A204.1 (cell line): ENCODE data around the gene MED17.

Experiments used
- FAIRE-seq: peaks from 2 replicates; lab custom pipeline; 2012; peaks lifted over from hg19 to GRCh38; lab: Jason Lieb, UNC

Gene MED17

DNA sequence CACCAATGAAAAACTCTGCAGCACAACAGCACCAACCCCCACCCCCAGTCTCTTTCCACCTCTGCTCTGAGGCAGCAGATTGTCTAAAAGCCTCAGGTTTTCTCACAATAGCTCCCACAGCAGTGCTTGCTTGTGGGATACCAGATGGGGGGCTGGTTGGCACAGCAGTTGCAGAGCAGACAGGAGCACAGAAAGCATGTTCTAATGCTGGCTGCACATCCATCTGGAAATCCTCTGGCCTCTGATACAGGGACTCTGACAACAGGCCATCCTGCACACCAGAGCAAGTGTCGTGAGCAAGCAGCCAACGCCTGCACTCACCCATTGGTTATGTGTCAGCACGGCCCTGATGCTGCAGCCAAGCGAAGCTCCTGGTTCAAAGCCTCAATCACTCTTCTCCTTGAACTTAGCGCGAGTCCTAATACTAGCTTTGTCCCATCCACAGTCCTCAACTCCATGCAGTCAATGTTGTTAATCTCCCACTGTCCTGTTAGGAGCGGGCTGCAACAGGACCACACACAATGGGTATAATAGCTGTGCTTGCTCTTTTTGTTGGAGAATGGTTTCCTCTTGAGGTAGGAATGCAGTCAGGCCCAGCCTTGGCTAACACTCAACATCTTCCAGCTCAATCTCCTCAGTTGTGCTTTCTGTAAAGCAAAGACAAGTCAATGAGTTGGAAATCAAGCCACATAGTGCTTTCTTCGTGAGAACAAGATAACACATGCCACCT is 36.0 kb downstream of the MED17 start:
- FAIRE-seq, result no peak

DNA sequence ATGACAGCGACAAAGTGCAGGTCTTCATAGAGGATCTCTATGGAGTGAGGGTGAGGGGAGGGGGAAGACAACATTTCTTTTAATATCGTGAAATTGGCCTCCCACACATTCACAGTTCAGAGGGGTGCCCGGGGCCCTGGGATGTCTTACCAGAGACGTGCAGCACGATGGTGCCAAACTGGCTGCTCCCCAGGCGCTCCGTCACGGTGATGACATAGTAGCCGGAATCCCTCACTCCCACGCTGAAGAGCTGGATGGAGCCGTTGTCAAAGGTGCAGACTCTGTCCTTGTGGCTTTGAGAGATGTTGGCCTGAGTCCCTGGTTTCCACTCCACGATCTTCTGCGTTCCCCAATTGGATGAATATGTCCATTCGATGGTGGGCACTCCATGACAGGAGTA is 36.8 kb downstream of the MED17 start:
- no peak for FAIRE-seq

DNA sequence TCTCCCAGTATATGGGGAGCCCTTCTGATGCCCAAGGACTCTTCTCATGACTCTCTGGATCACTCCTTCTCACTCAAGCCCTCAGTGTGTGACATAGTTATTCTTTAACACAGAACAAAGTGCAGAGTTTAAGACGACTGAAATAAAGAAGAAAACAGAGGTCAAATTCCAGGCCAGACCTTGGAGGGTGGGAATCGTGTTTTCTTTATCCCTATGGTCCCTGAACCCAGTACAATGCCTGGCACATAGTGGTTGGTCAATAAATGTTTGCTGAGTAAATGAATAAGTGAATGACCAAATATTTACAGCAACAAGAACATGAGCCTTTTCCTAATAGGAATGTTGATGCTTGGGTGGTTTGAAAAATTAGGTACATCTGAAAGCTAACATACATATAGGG is 37.5 kb downstream of the MED17 start:
- FAIRE-seq, result no peak

DNA sequence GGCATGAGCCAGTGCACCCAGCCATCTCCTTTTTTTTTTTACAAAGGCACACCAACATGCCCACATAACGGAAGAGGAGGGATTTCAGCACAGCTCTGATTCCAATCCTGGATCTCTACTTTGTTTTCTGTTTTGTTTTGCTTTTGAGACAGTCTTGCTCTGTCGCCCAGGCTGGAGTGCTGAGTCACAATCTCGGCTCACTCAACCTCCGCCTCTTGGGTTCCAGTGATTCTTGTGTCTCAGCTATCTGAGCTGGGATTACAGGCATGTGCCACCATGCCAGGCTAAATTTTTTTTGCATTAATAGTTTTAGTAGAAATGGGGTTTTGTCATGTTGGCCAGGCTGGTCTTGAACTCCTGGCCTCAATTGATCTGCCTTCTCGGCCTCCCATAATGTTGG is 38.3 kb downstream of the MED17 start:
- FAIRE-seq, result no peak

DNA sequence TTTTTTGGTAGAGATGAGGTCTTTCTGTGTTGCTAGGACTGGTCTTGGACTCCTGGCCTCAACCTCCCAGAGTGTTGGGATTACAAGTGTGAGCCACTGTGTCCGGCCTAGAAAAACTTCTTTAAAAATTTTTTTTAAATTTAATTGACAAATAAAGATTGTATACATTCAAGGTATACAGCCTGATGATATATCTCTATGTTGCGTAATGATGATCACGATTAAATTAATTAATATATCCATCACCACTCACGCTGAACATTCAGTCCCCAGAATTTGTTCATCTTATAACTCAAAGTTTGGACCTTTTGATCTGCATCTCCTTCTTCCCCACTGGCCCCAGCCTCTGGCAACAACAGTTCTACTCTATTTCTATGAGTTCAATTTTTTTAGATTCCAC is 39.1 kb downstream of the MED17 start:
- FAIRE-seq, result no peak

DNA sequence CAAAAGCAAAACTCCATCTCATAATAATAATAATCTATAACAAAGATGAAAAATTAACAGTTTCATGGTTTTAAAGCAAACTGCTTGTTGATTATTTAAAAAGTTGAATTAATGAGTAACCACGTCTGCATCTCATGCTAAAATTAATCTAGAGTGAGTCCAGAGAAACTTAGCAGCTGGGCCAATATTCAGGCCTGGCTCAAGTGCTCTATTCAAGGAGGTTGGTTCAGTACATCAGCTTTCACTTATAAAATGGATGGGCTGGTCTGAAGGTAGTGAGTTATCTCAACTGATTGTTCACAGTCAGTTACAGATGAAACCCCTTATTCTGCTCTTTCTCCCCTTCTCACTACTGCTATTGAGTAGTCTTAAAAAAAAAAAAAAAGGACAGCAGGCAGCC is 43.3 kb downstream of the MED17 start:
- no peak for FAIRE-seq

DNA sequence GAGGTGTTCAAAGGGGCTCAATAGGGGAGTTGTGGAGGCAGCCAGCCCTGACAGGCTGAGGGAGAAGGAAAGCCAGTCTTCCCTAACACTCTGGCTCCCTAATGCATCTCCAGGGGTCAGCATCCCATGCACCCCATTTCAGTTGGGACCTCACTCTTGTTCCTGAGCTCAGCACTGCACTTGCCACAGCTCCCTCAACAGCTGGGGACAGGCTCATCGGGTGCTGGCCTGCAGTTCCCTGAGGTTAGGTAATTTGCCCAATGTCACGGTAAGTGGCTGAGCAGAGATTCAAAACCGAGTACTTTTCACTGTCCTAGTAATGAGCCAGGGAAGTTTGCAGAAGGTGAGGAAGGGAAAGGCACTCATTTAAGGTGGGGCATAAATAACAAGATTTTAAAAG is 45.5 kb downstream of the MED17 start:
- no peak for FAIRE-seq

DNA sequence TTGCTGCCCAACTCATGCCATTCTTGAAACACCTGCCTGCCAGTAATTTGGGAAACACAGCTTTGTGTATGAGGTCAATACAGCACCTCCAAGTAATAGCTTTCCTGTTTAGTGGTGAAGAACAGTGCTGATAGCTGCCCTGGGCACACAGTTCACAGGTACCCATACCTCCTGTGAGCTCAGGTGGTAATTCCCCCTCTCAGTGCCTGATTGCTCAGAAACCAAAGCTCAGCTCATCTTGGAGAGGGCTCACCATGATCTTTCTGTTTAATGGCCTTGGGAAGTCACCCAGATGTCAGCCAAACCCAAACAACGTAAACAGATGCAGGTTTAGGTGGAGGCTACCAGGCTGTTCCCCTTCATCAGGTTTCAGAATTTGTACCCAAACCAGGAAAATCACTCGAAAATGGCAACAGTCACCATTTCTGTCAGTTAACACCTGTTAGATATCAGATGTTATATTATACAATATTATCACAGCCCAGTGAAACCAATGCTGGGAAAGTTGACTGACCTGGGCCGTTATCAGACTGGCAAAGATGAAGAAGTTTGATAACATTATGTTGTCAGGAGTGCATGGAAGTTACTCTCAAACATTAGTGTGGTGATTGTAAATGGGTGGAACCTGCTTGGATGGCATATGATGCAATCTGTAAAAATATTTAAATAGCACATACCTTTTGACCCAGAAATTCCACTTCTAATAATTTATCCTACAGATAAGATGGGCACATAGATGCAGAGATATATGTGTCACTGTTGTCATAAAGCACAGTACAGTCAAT is 47.5 kb downstream of the MED17 start:
- no peak for FAIRE-seq

DNA sequence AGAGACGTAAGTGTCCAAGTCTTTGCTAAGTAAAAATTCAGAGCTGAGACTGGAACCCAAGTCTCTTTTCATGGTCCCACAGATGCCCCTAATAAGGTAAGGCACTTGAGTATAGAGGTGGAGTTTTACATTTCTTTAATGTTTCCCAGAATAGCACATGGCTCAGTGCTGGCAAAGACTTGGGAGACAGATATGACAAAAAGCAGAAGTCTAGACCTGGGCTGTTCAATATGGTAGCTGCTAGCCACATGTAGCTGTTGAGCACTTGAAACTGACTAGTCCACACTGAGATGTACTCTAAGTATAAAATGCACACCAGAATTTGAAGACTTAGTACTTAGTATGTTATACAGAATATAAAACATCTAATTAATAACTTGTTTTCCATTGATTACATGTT is 48.7 kb downstream of the MED17 start:
- FAIRE-seq, result no peak

DNA sequence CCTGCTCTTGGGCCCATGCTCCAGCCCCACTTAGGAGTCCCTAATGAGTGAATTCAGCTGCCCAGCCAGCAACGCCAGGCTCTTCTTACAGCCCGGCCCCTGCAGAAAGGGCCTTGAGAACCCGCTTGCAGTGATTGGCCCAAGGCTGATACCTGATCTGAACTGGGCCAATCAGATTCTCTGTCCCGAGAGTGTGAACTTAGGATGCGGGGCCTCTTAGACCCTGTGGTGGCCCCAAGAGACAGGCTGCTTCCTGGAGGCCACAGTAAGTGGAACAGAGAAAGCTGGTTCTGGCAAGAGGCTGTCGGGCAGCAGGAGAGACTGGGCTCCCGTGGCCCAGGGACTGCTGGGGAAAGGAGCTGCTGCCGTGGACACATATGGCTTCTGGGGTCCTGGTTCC is 54.9 kb downstream of the MED17 start:
- no peak for FAIRE-seq

DNA sequence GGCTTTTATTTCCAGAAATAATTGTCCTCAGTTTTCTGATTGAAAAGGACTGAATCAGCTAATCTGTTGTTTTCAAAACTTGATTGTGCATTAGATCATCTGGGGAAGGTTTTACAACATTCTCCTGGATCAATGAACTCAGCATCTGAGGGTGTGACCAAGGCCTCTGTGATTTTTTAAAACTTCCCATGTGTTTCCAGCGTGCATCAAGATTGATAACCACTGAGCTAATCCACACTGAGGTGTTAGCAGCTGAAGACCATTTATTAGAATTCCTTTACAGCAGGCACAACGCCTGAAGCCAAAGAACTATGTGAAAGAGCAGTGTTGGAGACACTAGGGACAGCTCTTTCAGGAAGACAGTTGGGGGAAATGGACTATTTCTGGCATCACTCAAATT is 56.1 kb downstream of the MED17 start:
- FAIRE-seq, result no peak

DNA sequence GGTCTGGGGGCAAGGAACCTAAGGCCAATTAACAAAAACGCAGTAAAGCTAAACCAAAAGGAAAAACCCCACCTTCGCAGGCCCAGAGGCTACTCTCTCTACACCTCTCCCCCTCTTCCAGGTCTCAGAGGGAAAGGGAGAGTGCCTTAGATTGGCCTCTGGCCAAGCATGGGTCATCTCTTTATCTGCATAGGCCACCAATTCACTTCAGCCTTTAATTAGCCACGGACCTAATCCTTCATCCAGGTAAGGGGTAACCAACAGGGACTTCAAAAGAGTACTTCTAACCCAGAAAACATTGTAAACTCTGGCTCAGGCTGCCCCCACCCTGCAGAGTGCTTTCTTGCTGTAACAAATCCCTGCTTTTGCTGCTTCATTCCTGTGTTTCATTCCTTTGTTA is 56.9 kb downstream of the MED17 start:
- no peak for FAIRE-seq

DNA sequence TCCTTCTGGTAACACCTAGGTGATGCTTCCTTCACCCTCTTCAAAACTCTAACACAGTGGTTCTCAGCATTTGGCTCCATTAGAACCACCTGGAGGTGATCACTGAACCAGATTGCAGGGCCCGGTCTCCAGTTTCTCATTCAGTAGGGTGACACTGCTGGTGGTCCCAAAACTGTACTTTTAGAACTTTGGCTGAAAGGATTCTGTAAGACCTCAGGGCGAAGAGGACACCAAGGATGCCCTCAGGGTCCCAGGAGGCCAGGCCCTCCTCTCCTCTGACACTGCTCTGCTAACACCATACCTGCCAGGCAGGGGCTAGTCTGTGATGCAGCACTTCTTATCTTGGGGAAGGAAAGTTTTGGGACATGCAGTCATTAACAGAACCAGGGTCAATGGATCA is 57.4 kb downstream of the MED17 start:
- no peak for FAIRE-seq

DNA sequence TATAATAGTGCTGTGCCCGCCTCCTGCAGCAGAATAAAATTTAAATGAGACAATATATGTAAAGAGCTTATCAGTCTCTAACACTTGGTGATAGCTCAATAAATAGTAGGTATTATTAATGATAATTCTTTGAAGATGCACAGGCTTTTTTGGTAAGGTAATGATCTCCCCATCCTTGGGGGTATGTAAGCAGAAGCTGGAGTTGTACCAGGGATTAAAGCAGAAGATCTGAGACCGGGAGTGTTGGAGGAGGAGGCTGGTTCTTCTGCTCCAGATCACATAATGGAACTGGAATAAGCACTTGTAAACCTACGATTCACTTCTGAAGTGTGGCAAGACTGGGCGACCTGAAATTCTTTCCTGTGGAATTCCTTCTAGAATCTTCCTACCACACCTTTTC is 58.0 kb downstream of the MED17 start:
- no peak for FAIRE-seq

DNA sequence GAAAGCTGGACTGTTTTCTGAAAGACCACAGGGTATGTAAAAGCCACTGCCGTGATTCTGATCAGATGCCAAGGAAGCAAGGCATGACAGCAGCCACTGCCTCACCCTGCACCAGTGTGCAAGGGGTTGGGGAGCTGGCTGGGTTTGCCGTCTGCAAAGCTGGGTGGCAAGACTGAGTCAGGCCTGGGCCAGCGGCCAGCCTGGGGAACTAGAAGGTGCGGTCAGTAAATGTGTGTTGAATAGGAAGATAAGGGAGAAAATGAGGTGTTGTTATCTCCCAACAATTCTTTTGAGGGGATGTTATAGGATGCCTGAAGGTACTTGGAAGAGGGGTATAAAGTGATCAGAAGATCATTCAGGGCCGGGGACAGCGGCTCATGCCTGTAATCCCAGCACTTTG is 58.4 kb downstream of the MED17 start:
- FAIRE-seq, result no peak

DNA sequence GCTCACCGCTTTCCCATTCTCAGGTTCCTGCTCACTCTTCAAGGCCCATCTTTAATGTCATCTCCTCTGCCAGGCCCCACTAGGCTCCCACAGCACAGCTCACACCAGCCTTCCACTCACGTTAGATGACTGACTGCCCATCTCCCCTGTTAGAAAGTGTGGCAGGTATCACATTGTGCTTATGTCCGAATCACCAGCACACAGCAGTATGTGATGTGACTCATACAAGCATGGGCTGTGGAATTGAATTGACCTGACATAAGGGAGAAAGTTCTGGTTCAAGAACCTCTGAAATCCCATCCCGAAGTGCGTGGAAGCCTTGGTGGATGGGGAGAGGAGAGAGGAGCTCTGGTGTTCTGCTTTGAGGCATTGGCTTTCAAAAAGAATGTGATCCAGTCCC is 59.8 kb downstream of the MED17 start:
- FAIRE-seq, result no peak

DNA sequence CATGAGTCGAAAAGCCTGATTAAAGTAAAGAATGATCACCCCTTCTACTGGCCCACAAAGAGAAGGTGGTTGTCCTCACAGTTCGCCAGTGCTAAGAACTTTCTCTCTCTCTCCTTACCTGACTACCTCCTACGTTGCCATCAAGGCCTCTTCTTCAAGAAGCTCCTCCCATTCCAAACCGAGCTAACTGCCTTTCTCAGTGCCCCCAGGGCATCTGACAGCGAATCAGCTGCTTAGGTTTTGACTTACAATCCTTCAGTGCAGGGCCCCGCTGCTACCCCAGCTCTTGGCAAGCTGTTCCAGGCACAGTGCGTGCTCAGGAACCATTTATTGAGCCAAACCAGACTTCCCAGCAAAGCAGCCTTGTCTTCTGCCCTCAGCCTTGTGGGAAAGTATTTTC is 60.5 kb downstream of the MED17 start:
- FAIRE-seq, result no peak

DNA sequence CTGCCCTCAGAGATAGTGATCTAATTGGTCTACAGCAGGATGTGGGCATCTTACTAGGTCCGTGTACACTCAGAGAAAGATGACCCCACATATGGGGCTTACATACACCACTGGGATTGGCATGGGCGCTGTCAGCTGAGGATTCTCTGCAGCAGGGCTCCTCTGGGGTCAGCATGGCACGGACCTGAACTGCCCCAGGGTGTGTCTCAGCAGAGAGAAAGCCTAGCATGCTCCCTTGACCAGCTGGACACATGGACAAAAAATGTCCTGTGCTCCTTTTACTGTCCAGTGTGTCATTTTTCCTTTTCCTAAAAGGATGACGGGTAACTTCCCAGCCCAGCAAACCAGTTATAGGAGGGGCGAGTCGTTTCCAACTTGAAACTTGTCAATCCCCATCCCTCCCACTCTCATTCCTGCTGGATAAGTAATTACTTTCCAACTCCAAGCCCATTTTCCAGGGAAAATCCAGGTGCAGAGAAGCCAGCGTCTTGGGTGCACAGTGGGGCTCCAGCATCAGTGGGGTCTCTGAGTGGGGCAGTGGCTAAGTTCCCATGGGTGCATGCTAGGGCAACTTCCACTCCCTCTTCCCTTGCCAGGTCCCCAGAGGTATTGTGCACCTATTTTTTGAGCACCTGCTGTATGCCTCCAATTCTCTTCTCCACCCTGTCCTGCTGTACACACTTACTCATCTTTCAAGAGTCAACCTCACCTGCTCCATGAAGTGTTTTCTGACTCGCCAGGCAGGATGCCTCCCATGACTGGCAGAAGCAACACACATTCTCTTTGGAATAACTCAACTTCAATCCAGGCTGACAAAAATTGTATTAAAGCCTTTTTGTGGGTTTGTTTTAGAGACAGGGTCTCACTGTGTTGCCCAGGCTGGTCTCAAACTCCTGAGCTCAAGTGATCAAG is 61.4 kb downstream of the MED17 start:
- FAIRE-seq, result no peak

DNA sequence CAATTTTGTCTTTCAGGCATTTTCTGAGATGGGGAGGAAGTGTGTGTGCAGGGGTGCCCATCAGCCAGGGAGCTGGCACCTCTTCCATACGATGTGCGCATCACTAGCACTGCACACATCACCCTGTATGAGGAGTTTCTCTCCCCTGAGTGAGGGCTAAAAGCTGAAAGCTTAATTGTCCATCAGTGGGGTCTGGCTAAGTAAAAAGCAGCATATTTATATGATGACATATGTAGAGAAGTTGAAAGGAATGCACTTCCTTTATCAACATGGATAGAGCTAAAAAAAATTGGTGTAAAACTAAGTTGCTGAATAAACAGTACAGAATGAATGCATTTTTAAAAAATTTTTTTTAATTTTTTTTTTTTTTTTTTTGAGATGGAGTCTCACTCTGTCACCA is 62.3 kb downstream of the MED17 start:
- no peak for FAIRE-seq

DNA sequence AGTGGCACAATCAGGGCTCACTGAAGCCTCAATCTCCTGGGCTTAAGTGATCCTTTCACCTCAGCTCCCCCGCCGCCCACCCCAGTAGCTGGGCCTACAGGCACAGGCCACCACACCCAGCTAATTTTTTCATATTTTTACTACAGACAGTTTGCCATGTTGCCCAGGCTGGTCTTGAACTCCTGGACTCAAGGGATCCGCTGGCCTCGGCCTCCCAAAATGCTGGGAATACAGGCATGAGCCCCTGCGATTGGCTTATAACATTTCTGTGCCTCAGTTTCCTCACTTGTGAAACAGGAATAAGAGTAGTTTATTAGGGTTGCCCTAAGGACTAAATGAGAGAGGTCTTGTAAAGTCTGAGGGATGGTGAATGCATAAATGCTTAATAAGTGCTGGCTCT is 65.1 kb downstream of the MED17 start:
- no peak for FAIRE-seq

DNA sequence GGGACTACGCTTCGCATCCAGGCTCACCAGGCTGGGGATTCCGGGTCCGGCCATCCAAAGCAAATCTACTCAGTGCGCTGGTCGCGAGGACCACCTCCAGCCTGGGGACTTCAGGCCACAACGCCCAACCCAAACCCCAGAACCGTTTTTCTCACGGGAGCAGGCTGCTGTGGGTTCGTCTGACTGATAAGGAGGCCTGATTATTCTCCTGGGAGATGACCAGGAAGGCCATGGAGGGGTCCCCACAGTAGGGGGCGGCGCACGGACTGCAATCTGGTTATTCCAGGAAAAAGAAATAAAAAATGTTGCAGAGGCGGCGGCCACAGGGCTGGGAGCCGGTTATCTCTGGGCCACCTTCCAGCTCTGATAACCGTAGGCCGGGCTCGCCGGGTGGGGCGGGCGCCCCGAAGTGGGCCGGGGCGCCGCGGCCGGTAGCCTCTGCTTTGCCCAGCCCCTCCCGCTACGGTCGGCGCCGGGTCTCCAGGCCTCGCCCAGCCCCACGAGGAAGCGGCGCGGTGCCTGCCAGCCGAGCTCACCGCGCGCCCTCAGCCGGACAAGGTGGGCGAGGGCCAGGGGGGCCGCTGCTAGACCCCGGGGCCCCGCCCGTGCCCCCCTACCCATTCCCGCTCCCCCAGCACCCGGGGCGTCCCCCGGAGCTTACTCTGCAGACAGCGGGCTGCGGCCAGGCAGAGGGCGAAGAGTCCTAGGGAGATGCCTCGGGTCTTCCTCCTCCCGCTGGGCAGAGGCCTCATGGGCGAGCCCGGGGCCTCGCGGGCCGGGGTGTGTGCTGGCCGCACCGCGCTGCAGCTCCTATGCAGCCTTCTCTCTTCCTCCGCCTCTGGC is 65.9 kb downstream of the MED17 start:
- FAIRE-seq, result no peak

DNA sequence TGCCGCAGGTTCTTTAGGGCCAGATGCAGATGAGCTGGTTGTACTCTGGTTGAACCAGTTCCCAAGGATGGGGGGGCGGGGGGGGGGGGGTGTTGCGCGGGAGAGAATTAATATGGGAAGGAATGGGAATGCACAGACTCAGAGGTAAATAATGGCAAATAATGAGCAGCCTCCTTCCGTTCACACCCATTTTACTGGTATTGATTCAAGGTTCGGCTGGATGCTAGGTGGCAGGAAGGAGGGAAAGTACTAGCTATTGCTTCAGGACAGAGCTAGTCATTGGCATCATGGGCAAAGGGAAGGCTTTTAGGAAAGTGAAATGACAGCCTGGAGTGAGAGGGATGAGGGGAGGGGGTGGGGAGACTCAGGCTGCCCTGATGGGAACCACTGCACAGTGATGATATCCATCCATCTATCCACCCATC is 66.5 kb downstream of the MED17 start, which contains the start of gene VSTM5:
Gene VSTM5, minus strand, starts transcription at position 25 of the 425 bp plus-strand sequence. CDS start 116 bp downstream, outside the sequence.
- no peak for FAIRE-seq
